Measurements from ENCODE around the gene CA9. TPM values are rescaled to one million over a fixed set of nuclear protein-coding genes. Genes with fewer than 3 reads are reported as not detected.

Gene CA9
- total RNA-seq: 0.77 and 2.9 TPM in 2 replicates

DNA sequence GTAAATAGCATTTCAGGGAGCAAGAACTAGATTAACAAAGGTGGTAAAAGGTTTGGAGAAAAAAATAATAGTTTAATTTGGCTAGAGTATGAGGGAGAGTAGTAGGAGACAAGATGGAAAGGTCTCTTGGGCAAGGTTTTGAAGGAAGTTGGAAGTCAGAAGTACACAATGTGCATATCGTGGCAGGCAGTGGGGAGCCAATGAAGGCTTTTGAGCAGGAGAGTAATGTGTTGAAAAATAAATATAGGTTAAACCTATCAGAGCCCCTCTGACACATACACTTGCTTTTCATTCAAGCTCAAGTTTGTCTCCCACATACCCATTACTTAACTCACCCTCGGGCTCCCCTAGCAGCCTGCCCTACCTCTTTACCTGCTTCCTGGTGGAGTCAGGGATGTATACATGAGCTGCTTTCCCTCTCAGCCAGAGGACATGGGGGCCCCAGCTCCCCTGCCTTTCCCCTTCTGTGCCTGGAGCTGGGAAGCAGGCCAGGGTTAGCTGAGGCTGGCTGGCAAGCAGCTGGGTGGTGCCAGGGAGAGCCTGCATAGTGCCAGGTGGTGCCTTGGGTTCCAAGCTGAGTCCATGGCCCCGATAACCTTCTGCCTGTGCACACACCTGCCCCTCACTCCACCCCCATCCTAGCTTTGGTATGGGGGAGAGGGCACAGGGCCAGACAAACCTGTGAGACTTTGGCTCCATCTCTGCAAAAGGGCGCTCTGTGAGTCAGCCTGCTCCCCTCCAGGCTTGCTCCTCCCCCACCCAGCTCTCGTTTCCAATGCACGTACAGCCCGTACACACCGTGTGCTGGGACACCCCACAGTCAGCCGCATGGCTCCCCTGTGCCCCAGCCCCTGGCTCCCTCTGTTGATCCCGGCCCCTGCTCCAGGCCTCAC is at the start of gene CA9:
Gene CA9 (plus strand): TSS at position 797 of the 893 bp plus-strand sequence. CDS start 32 bp downstream, at position 829.

DNA sequence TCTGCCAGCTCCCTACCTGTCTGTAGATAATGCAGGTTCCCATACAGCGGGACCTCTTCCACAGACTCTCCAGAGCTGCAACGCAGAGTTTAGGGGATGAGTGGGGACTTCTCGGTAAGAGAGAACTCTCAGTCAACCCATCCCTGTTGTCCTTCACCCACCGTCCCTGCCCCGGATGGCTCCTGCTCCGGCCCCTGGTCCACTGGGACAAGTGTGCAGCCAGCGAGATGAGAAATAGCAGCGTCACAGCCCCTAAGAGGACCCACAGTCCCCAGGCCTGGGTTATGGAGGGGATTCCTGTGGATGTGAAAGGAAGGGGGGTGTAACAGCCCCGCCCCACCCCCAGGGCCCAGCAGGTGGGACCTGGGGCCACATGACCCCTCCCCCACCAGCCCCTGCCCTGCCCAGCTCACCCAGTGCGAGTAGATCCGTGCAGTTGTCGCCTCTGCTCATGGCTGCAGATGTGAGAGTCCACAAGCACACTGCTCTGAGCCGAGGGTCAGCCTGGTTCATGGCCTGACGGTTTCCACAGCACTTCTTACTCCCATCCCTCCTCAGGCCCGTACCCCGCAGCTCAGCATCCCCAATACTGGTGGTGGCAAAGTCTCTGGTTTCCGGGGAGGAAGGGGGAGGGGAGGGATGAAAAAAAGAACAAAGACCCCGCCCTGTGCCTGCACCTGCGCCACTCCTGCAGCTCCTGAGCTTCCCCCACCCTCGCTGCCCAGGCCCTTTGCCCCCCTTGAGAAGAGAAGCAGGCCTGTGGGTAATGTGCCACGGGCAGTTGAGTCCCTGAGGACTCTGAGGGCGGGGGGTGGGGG is 23.2 kb upstream of the CA9 start, which contains the start of gene SIT1:
Gene SIT1 (minus strand): TSS at position 591 of the 818 bp plus-strand sequence. CDS start 78 bp downstream, at position 513.

GRCh38 chr9:35657546-35658136 is 16.1 kb upstream of the CA9 start, which contains the start of gene RMRP:
Gene RMRP, minus strand, starts transcription at chr9:35658019.

DNA sequence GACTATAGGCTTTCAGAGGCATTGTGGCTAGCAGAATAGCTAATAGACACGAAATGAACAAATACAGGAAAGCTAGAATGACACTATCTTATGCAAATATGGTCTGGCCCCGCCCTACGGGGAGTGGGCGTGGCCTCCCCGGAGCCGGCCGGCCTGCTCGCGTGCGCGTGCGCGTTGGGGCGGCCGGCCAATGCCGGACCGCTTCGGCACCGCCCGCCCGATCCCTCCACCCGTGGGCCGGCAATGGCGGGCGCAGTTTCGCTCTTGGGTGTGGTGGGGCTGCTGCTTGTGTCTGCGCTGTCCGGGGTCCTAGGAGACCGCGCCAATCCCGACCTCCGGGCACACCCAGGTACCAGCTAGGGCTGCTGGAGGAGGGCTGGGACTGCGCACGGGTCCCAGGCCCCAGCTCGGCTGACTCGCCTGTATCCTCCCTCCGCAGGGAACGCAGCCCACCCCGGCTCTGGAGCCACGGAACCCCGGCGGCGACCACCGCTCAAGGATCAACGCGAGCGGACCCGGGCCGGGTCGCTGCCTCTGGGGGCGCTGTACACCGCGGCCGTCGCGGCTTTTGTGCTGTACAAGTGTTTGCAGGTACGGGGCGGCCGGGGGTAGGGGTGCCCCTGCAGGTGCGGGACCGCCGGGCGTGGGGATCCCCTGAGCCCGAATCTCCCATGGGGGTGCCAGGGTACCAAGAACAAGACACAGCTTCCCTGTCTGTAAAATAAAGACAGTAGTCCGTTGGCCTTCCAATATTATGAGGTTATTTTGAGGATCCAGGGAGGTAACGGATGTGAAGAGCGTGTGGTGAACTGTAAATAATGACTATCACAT is 15.4 kb upstream of the CA9 start, which contains the start of gene CCDC107:
Gene CCDC107 (plus strand): TSS at position 156 of the 831 bp plus-strand sequence. CDS start 88 bp downstream, at position 244.

GRCh38 chr9:35664531-35665470 is 8.9 kb upstream of the CA9 start, which contains the start of gene ARHGEF39:
Gene ARHGEF39, minus strand, starts transcription at chr9:35665195. Its CDS starts 26 bp downstream, at chr9:35665169.

GRCh38 chr9:35689542-35690293 is 16.0 kb downstream of the CA9 start, which contains the start of gene TPM2:
Gene TPM2, minus strand, starts transcription at chr9:35689925. Its CDS starts 108 bp downstream, at chr9:35689817.

Other genes with a start within 250 kb of the CA9 start
- gene RUSC2, start 183.8 kb upstream of the CA9 start, total RNA-seq: 21.5 and 58.0 TPM in 2 replicates
- 20.8 and 31.1 TPM in 2 replicates for gene TESK1, start 68.7 kb upstream of the CA9 start, total RNA-seq
- 1.6 and 2.2 TPM in 2 replicates for gene CD72, start 55.5 kb upstream of the CA9 start, total RNA-seq
- gene SIT1, start 23.0 kb upstream of the CA9 start, total RNA-seq: not detected in 2 replicates
- gene RMRP, start 15.9 kb upstream of the CA9 start, total RNA-seq: 6,385 and 12,356 TPM in 2 replicates
- gene CCDC107, start 15.6 kb upstream of the CA9 start, total RNA-seq: 18.2 and 31.6 TPM in 2 replicates
- 0.23 and 1.5 TPM in 2 replicates for gene ARHGEF39, start 8.7 kb upstream of the CA9 start, total RNA-seq
- 655 and 1,286 TPM in 2 replicates for gene TPM2, start 16.0 kb downstream of the CA9 start, total RNA-seq
- gene TLN1, start 58.3 kb downstream of the CA9 start, total RNA-seq: 204 and 344 TPM in 2 replicates
- 50.4 and 62.5 TPM in 2 replicates for gene CREB3, start 58.7 kb downstream of the CA9 start, total RNA-seq
- gene GBA2, start 75.3 kb downstream of the CA9 start, total RNA-seq: 18.2 and 22.5 TPM in 2 replicates
- gene RGP1, start 75.4 kb downstream of the CA9 start, total RNA-seq: 11.3 and 14.5 TPM in 2 replicates
- gene MSMP, start 80.3 kb downstream of the CA9 start, total RNA-seq: not detected in 2 replicates
- 13.5 and 17.3 TPM in 2 replicates for gene NPR2, start 117.7 kb downstream of the CA9 start, total RNA-seq
- gene SPAG8, start 138.3 kb downstream of the CA9 start, total RNA-seq: 0.09 and 0.82 TPM in 2 replicates
- gene HINT2, start 141.1 kb downstream of the CA9 start, total RNA-seq: 14.8 and 17.4 TPM in 2 replicates
- gene FAM221B, start 154.8 kb downstream of the CA9 start, total RNA-seq: not detected in 2 replicates
- 5.8 and 6.0 TPM in 2 replicates for gene TMEM8B, start 155.3 kb downstream of the CA9 start, total RNA-seq
- gene OR13J1, start 196.5 kb downstream of the CA9 start, total RNA-seq: not detected in 2 replicates
- gene HRCT1, start 232.3 kb downstream of the CA9 start, total RNA-seq: 1.4 and 3.3 TPM in 2 replicates
- gene SPAAR, start 235.6 kb downstream of the CA9 start, total RNA-seq: 1.3 TPM in 1 of 2 replicates, not detected in the other

Measured in pericardium fibroblast (primary cell).